HEK293T (cell line): Measurements from ENCODE around the gene KIRREL3.

Experiments used
- BHLHE40 ChIP-seq: fragments of 450-650 bp; IDR thresholded peaks from 2 replicates; pipeline ENCODE4 v1.6.1; 2016; ENCODE audit warnings: mild to moderate bottlenecking, moderate library complexity, borderline replicate concordance
- CTBP1 ChIP-seq: fragments of 450-650 bp; IDR thresholded peaks from 2 replicates; pipeline ENCODE4 v1.6.1; 2016; ENCODE audit warnings: borderline replicate concordance
- ELF4 ChIP-seq: fragments of 450-650 bp; IDR thresholded peaks from 2 replicates; pipeline ENCODE4 v1.6.1; 2017; ENCODE audit warnings: antibody characterized with exemption
- FOXK2 ChIP-seq: fragments of 450-650 bp; IDR thresholded peaks from 2 replicates; pipeline ENCODE4 v1.6.1; 2016; ENCODE audit warnings: mild to moderate bottlenecking
- FOXM1 ChIP-seq: fragments of 450-650 bp; IDR thresholded peaks from 2 replicates; pipeline ENCODE4 v1.6.1; 2017; ENCODE audit warnings: mild to moderate bottlenecking, borderline replicate concordance
- HDGF ChIP-seq: fragments of 450-650 bp; IDR thresholded peaks from 2 replicates; pipeline ENCODE4 v1.6.1; 2017; ENCODE audit warnings: antibody characterized with exemption, borderline replicate concordance
- L3MBTL2 ChIP-seq: fragments of 450-650 bp; conservative IDR thresholded peaks from 2 replicates; pipeline ENCODE4 v1.6.1; 2016; ENCODE audit warnings: mild to moderate bottlenecking
- LEF1 ChIP-seq: fragments of 450-650 bp; IDR thresholded peaks from 2 replicates; pipeline ENCODE4 v1.6.1; 2017; ENCODE audit warnings: mild to moderate bottlenecking, borderline replicate concordance
- NFRKB ChIP-seq: fragments of 450-650 bp; IDR thresholded peaks from 2 replicates; pipeline ENCODE4 v1.6.1; 2016; ENCODE audit warnings: mild to moderate bottlenecking, moderate library complexity
- SP1 ChIP-seq: fragments of 450-650 bp; IDR thresholded peaks from 2 replicates; pipeline ENCODE4 v1.6.1; 2017
- SUZ12 ChIP-seq: fragments of 450-650 bp; IDR thresholded peaks from 2 replicates; pipeline ENCODE4 v1.6.1; 2016; ENCODE audit warnings: mild to moderate bottlenecking
- TF ChIP-seq, protein P1 (sequence below): fragments of 450-650 bp; IDR thresholded peaks from 2 replicates; pipeline ENCODE4 v1.6.1; 2016

DNA sequence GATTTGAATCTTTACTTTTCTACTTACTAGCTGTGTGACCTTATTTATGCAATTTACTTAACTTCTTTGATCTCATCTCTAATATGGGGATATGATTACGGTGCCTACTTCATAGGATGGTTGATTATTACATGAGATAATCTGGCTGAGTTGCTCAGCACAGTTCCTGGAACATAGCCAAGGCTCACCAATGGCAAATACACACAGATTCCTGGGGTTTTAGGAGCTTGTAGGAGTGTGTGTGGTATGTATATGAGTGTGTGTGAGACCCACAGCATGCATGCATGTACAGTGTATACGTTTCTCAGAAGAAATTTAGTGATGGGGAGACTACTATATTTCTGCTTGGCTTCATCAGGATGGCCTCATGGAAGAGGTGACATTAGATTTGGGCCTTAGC is 256.9 kb downstream of the KIRREL3 start:
- TF ChIP-seq SP1 (no peak), FOXM1 (no peak), HDGF (no peak), L3MBTL2 (no peak), LEF1 (no peak), FOXK2 (no peak), SUZ12 (no peak), NFRKB (no peak), BHLHE40 (no peak), CTBP1 (no peak), ELF4 (no peak)
- TF ChIP-seq, protein P1, sequence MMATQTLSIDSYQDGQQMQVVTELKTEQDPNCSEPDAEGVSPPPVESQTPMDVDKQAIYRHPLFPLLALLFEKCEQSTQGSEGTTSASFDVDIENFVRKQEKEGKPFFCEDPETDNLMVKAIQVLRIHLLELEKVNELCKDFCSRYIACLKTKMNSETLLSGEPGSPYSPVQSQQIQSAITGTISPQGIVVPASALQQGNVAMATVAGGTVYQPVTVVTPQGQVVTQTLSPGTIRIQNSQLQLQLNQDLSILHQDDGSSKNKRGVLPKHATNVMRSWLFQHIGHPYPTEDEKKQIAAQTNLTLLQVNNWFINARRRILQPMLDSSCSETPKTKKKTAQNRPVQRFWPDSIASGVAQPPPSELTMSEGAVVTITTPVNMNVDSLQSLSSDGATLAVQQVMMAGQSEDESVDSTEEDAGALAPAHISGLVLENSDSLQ: no peak
